ENCODE data around the gene NHLRC2. TPM values are rescaled to one million over a fixed set of nuclear protein-coding genes. Genes with fewer than 3 reads are reported as not detected.

Gene NHLRC2
- total RNA-seq, 1 experiment from 2014 or later: 30.9 TPM

GRCh38 chr10:113854761-113855588 is 514 bp downstream of the NHLRC2 start:
- Histone ChIP-seq H3K23me2 (ENCODE audit: insufficient read length, low read depth, low read length, poor library complexity, severe bottlenecking) (peaks cover 13% of the 10 kb centered on the region), H2BK12ac (ENCODE audit: insufficient read length, low read depth, low read length) (peak overlapping the region; percentile 93), H3K23ac (ENCODE audit: insufficient read length, low read depth, low read length) (no peak overlapping the region), H3K14ac (ENCODE audit: insufficient read depth, low read length) (peak overlapping the region; percentile 94), H3K9me3 (ENCODE audit: control insufficient read depth, low read depth, low read length) (no peaks in the 10 kb centered on the region), H3K27me3 (ENCODE audit: insufficient read depth, low read length) (no peaks in the 10 kb centered on the region), H4K5ac (ENCODE audit: insufficient read length, low read depth, low read length) (peak overlapping the region; percentile 97), H2BK120ac (ENCODE audit: low read depth, low read length, poor library complexity, severe bottlenecking) (peak overlapping the region; percentile 83), H3K18ac (ENCODE audit: insufficient read length, low read depth, low read length) (peak overlapping the region; percentile 100), H3K56ac (ENCODE audit: insufficient read length, low read depth, low read length) (peak overlapping the region; percentile 93), H4K8ac (replicated peaks; ENCODE audit: insufficient read length, low read depth, low read length) (peak overlapping the region; percentile 99), H2BK15ac (ENCODE audit: low read depth, low read length) (no peak overlapping the region; the same call in 1 of the 2 replicates), H2BK20ac (ENCODE audit: low read depth, low read length, poor library complexity, severe bottlenecking) (no peak overlapping the region), H4K91ac (ENCODE audit: insufficient read length, low read depth, low read length) (peak overlapping the region; percentile 61), H3K79me1 (ENCODE audit: insufficient read depth, low read depth, low read length, poor library complexity, severe bottlenecking) (no peaks in the 10 kb centered on the region), H3K4me1 (ENCODE audit: insufficient read depth, low read length) (no peaks in the 10 kb centered on the region), H3K4ac (ENCODE audit: low read depth, low read length) (peak overlapping the region; percentile 1; the same call in 1 of the 2 replicates), H3K9ac (ENCODE audit: extremely low read depth, insufficient read length, low read length) (peak overlapping the region; percentile 100), H2AK5ac (ENCODE audit: insufficient read length, low read length) (no peak overlapping the region), H4K20me1 (ENCODE audit: control insufficient read depth, insufficient read depth, insufficient read length) (no peaks in the 10 kb centered on the region), H2BK5ac (ENCODE audit: insufficient read length, low read length) (peak overlapping the region; percentile 90), H3K4me2 (ENCODE audit: insufficient read depth, insufficient read length, low read length) (peak overlapping the region; percentile 78), H2AFZ (ENCODE audit: low read length) (peak overlapping the region; percentile 75), H3K27ac (ENCODE audit: insufficient read length, low read depth, low read length) (peak overlapping the region; percentile 89), H3K79me2 (ENCODE audit: insufficient read depth, low read length) (peaks cover 9% of the 10 kb centered on the region; the same call in 1 of the 2 replicates), H3T11ph (ENCODE audit: low read length) (no peak overlapping the region)
- TF ChIP-seq CTCF (conservative IDR thresholded peaks at IDR 0.05): no peak
- H3K27me3 Mint-ChIP-seq (ENCODE audit: low read depth): no peaks in the 10 kb centered on the region
- peaks cover 27 to 32% of the 10 kb centered on the region in 2 experiments for H3K4me1 Mint-ChIP-seq
- H3K36me3 Mint-ChIP-seq (ENCODE audit: insufficient read depth in 1 of 3, low read depth in 3 of 3): peaks cover 6 to 22% (median 11%) of the 10 kb centered on the region in 3 experiments; a peak in 6 of 7 replicates
- H3K4me3 Mint-ChIP-seq: peak overlapping the region; percentile 90 to 98
- no peaks in the 10 kb centered on the region; a peak in 1 of 5 replicates for H3K9me3 Mint-ChIP-seq
- H3K27ac Mint-ChIP-seq: peak overlapping the region; percentile 99 to 100 (median 100)
- DNase-seq: peak; percentile 51
- no CpG with 5 or more reads among the region's 62 CpGs for WGBS (ENCODE audit: extremely low coverage, insufficient read length, low lambda C conversion rate)
